HepG2 (cell line): ENCODE results near the gene RASD2.

Source experiments
- NFATC3 ChIP-seq: sonication (generic); formaldehyde crosslinking; IDR thresholded peaks from 2 replicates; pipeline ENCODE4 v1.5.1; 2020; ENCODE audit warnings: mild to moderate bottlenecking, missing genetic modification reagents
- ZZZ3 ChIP-seq: sonication (generic); formaldehyde crosslinking; IDR thresholded peaks from 2 replicates; pipeline ENCODE4 v1.4.0; 2020; ENCODE audit warnings: missing genetic modification reagents, mild to moderate bottlenecking, borderline replicate concordance
- TF ChIP-seq, protein P1 (sequence below): sonication (generic); formaldehyde crosslinking; IDR thresholded peaks from 2 replicates; pipeline ENCODE4 v1.5.0; 2020; ENCODE audit warnings: mild to moderate bottlenecking, missing genetic modification reagents, moderate library complexity
- TF ChIP-seq, protein P2 (sequence below): sonication (generic); formaldehyde crosslinking; IDR thresholded peaks from 2 replicates; pipeline ENCODE4 v1.5.1; 2020; ENCODE audit warnings: missing genetic modification reagents, mild to moderate bottlenecking, borderline replicate concordance

DNA sequence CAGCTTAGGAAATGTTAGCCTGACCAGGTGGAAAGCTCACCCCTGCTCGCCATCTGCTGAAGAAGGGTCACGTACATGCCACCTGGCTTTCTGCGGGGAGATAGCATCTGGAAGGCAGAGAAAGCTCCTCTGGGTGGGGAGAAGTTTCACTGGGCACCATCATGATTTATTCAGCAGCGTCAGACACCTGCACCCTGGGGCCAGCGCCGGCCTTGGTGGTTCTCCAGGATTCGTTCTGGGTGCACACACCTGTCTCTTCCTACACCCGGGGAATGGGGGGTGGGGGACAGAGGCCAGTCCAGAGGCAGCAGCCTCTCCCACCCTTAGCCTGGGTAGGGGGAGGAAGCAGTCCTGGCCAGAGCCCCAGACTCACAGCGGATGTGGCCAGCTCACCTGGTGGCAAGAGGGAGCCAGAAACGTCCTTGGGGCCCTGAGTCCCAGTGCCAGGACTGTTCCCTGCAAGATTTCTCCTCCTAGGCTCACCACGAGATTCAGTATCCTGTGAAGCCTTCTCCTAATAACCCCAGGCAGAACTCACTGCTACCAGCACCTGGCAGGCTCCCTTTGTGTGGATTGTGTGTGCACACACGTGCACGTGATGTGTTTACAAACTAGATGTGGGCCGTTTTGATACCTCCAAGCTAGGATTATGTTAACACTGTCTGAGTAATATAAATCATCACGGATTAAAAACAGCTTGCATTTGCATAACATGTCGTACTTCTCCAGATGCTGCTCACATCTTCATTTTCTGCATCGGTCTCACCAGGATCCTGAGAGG lies 17.3 kb upstream of the RASD2 start:
- TF ChIP-seq, protein P1, sequence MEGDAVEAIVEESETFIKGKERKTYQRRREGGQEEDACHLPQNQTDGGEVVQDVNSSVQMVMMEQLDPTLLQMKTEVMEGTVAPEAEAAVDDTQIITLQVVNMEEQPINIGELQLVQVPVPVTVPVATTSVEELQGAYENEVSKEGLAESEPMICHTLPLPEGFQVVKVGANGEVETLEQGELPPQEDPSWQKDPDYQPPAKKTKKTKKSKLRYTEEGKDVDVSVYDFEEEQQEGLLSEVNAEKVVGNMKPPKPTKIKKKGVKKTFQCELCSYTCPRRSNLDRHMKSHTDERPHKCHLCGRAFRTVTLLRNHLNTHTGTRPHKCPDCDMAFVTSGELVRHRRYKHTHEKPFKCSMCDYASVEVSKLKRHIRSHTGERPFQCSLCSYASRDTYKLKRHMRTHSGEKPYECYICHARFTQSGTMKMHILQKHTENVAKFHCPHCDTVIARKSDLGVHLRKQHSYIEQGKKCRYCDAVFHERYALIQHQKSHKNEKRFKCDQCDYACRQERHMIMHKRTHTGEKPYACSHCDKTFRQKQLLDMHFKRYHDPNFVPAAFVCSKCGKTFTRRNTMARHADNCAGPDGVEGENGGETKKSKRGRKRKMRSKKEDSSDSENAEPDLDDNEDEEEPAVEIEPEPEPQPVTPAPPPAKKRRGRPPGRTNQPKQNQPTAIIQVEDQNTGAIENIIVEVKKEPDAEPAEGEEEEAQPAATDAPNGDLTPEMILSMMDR (CRISPR knock-in tag): no peak
- no peak for TF ChIP-seq ZZZ3 (CRISPR knock-in tag)
- TF ChIP-seq, protein P2, sequence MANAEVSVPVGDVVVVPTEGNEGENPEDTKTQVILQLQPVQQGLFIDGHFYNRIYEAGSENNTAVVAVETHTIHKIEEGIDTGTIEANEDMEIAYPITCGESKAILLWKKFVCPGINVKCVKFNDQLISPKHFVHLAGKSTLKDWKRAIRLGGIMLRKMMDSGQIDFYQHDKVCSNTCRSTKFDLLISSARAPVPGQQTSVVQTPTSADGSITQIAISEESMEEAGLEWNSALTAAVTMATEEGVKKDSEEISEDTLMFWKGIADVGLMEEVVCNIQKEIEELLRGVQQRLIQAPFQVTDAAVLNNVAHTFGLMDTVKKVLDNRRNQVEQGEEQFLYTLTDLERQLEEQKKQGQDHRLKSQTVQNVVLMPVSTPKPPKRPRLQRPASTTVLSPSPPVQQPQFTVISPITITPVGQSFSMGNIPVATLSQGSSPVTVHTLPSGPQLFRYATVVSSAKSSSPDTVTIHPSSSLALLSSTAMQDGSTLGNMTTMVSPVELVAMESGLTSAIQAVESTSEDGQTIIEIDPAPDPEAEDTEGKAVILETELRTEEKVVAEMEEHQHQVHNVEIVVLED (CRISPR knock-in tag): no peak
- TF ChIP-seq NFATC3: no peak
